Stimulated activated CD4-positive, alpha-beta T cell treated with anti-CD3 and anti-CD28 coated beads, Interleukin-4, amount 100 ng/mL, for 1 hour (primary cell): ENCODE results near the gene TIPRL.

Experiments used
- DNase-seq: peaks from one replicate; pipeline ENCODE4 v3.0.0-alpha.2; 2020

TIPRL gene

GRCh38 chr1:168217664-168218063 is 38.9 kb downstream of the TIPRL start:
- no peak for DNase-seq

DNA sequence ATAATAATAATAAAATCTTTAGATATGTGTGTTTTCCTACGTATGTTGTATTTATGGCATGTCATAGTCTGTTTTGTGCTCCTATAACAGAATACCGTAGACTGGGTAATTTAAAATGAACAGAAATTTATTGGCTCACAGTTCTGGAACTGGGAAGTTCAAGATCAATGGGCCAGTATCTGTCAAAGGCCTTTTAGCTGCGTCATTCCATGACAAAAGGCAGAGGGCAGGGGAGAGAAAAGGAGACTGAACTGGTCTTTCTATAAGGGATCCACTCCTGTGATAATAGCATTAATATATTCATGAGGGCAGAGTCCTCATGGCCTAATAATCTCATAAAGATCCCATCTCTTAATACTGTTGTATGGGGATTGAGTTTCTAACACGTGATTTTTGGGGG is 39.9 kb downstream of the TIPRL start:
- no peak for DNase-seq

- DNase-seq, result no peak
Measured at GRCh38 chr1:168220470-168220871, 41.7 kb downstream of the TIPRL start.

DNA sequence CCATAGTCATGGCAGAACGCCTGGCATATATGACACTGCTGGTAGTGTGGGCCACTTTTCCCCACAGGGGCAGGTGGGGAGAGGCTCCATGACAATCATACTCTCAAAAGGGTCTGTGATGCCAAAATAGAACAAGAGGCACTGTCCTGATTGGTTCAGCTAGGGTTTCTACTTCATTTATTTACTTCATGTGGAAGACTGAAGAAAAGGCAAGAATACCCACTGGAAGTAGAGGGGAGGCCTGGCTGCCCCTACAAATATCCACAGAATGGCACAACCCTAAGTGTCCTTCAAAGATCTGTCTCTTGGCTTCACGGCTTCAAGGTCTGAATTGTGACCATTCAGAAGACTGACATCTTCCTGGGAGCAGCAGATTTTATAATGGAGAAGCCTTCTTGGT is 42.5 kb downstream of the TIPRL start:
- no peak for DNase-seq

GRCh38 chr1:168223261-168223660 is 44.5 kb downstream of the TIPRL start:
- DNase-seq, result no peak

GRCh38 chr1:168223681-168224540 is 45.1 kb downstream of the TIPRL start:
- no peak for DNase-seq

- no peak for DNase-seq
Measured at GRCh38 chr1:168224991-168225390, 46.2 kb downstream of the TIPRL start.

- peak; percentile 81 for DNase-seq
Measured at GRCh38 chr1:168225476-168226190, 46.9 kb downstream of the TIPRL start, which contains the start of gene SFT2D2. Gene SFT2D2 (plus strand): TSS chr1:168226004. CDS start chr1:168226080, 76 bp downstream.

GRCh38 chr1:168227620-168228019 is 48.9 kb downstream of the TIPRL start:
- no peak for DNase-seq

DNA sequence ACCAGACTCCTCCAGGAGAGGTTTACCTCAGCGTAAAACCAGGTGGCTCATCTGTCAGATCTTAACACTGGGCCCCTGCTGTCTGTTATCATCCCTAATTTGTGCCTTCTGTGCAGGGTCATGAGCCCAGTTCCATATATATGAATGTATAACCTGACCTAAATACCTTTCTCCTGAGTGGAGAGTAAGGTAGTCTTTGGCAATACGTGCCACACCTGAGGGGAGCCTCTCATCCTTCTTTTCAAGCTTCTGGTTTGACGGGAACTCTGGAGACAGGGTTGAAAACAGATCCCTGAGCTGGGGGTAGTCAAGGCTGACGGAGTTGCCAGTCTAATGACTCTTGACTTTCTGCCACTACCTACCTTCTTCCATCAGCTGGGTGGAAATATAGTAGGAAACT is 51.1 kb downstream of the TIPRL start:
- DNase-seq, result no peak

- DNase-seq, result no peak
Measured at GRCh38 chr1:168230709-168231108, 51.9 kb downstream of the TIPRL start.

- DNase-seq, result no peak
Measured at GRCh38 chr1:168234846-168235547, 56.2 kb downstream of the TIPRL start.

- DNase-seq, result no peak
Measured at GRCh38 chr1:168235548-168235885, 56.8 kb downstream of the TIPRL start.

- DNase-seq, result no peak
Measured at GRCh38 chr1:168235937-168236336, 57.2 kb downstream of the TIPRL start.

DNA sequence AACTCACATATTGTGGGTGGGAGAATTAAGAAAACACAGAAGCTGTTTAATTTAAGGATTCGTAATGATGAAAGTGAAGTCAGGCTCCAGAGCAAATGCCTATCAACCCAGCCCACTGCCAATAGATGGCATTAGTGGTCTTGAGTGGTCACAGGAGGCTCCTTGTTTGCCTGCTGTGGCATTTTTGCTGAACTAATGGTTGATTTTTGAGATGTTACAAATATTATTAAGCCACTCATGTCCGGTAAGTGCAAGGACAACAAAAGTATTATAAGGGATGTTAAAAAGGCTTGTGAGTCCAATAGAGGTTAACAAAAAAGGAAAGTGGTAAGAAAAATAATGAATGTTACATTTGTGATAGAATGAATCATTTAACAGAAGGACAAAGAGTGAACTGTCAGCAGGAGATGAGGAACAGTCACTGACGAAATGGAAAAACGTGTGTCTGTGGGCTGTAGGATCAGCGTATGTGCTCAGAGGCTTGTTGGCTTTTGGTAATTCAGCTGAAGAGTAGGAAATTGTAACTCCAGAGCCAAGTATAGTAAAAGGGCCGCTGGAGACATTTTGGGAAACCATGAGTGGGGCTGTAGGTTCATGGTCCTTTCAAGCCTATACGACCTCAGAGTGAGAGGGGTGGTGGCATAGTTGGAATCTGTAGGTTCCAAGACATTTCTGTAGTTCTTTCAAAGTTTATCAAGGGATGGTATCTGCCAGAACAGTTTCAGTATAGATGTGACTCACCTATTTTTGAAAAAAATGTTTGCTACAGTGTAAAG is 58.3 kb downstream of the TIPRL start:
- no peak for DNase-seq

DNA sequence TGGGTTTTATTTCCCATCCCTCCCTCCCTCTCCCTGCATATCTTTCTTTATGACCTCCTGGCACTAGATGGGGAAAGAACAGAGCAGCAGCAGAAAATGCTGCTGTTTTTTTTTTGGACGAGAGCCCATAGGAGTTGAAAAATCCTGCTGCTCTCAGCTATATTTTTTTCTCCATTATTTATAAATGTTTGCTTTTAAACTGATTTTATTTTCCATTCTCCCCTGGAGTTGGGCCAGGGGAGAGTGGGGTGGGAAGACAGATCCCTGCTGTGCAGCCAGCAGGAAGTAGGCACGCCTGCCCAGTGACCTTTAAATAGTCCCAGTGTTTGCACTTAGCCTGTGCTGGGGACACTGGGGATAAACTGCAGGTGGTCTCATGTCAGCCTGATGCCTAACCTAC is 64.4 kb downstream of the TIPRL start:
- DNase-seq, result no peak

- no peak for DNase-seq
Measured at GRCh38 chr1:168243636-168244212, 65.0 kb downstream of the TIPRL start.

GRCh38 chr1:168245042-168245441 is 66.3 kb downstream of the TIPRL start:
- no peak for DNase-seq

GRCh38 chr1:168246506-168246905 is 67.7 kb downstream of the TIPRL start:
- DNase-seq, result no peak
